Rectal smooth muscle tissue (tissue), 1 donor: ENCODE measurements around the gene CYBB.
A peak's percentile ranks its signal among the peaks of the same experiment; 100 is the strongest.

Source experiments
- H3K27ac ChIP-seq: one replicate; pipeline ENCODE4 v1.7.0; 2013; ENCODE audit warnings: low read depth, low read length, inconsistent platforms
- H3K27me3 ChIP-seq: one replicate; pipeline ENCODE4 v1.7.0; 2013; ENCODE audit warnings: low read length; ENCODE audit not compliant: control insufficient read depth, insufficient read depth
- H3K36me3 ChIP-seq: one replicate; pipeline ENCODE4 v1.7.0; 2013; ENCODE audit warnings: low read length; ENCODE audit not compliant: control insufficient read depth, insufficient read depth
- H3K4me1 ChIP-seq: one replicate; pipeline ENCODE4 v1.7.0; 2013; ENCODE audit warnings: low read length; ENCODE audit not compliant: control insufficient read depth, insufficient read depth
- H3K4me3 ChIP-seq: one replicate; pipeline ENCODE4 v1.7.0; 2013; ENCODE audit warnings: low read length
- H3K9ac ChIP-seq: one replicate; pipeline ENCODE4 v1.7.0; 2013; ENCODE audit warnings: low read length

CYBB gene

GRCh38 chrX:37779857-37780256 is at the start of gene CYBB:
Gene CYBB, plus strand, starts transcription at chrX:37780059. Its CDS starts 19 bp downstream, at chrX:37780078.
- Histone ChIP-seq H3K4me1 (no peaks in the 10 kb centered on the region), H3K9ac (no peak within 1 kb of the TSS), H3K27ac (no peak within 1 kb of the TSS), H3K36me3 (no peaks in the 10 kb centered on the region), H3K27me3 (no peaks in the 10 kb centered on the region), H3K4me3 (peak within 1 kb of the TSS; percentile 8)

GRCh38 chrX:37745354-37745753 is 34.5 kb upstream of the CYBB start:
- H3K27ac ChIP-seq: no peak overlapping the region
- no peaks in the 10 kb centered on the region for H3K4me1 ChIP-seq
- H3K27me3 ChIP-seq: no peaks in the 10 kb centered on the region
- no peaks in the 10 kb centered on the region for H3K36me3 ChIP-seq
- H3K9ac ChIP-seq: no peak overlapping the region
- no peak overlapping the region for H3K4me3 ChIP-seq

GRCh38 chrX:37745835-37746217 is 34.0 kb upstream of the CYBB start:
- Histone ChIP-seq H3K27ac (no peak overlapping the region), H3K36me3 (no peaks in the 10 kb centered on the region), H3K4me1 (no peaks in the 10 kb centered on the region), H3K4me3 (no peak overlapping the region), H3K27me3 (no peaks in the 10 kb centered on the region), H3K9ac (no peak overlapping the region)

- Histone ChIP-seq H3K36me3 (no peaks in the 10 kb centered on the region), H3K27ac (no peak overlapping the region), H3K9ac (no peak overlapping the region)
Measured at GRCh38 chrX:37746218-37746941, 33.5 kb upstream of the CYBB start.

GRCh38 chrX:37746951-37747350 is 32.9 kb upstream of the CYBB start:
- H3K36me3 ChIP-seq: no peaks in the 10 kb centered on the region
- H3K4me1 ChIP-seq: no peaks in the 10 kb centered on the region
- no peaks in the 10 kb centered on the region for H3K27me3 ChIP-seq
- no peak overlapping the region for H3K4me3 ChIP-seq
- no peak overlapping the region for H3K27ac ChIP-seq
- no peak overlapping the region for H3K9ac ChIP-seq

More at GRCh38 chrX:37746218-37746941, 33.5 kb upstream of the CYBB start:
- H3K27me3 ChIP-seq: no peaks in the 10 kb centered on the region
- no peak overlapping the region for H3K4me3 ChIP-seq
- no peaks in the 10 kb centered on the region for H3K4me1 ChIP-seq

GRCh38 chrX:37752281-37752680 is 27.6 kb upstream of the CYBB start:
- Histone ChIP-seq H3K9ac (no peak overlapping the region), H3K27ac (no peak overlapping the region), H3K4me3 (no peak overlapping the region), H3K4me1 (no peaks in the 10 kb centered on the region), H3K27me3 (no peaks in the 10 kb centered on the region), H3K36me3 (no peaks in the 10 kb centered on the region)

- Histone ChIP-seq H3K36me3 (no peaks in the 10 kb centered on the region), H3K27me3 (no peaks in the 10 kb centered on the region), H3K9ac (no peak overlapping the region), H3K4me1 (no peaks in the 10 kb centered on the region), H3K27ac (no peak overlapping the region), H3K4me3 (no peak overlapping the region)
Measured at GRCh38 chrX:37752936-37753335, 26.9 kb upstream of the CYBB start.

- Histone ChIP-seq H3K27ac (no peak overlapping the region), H3K4me3 (no peak overlapping the region), H3K9ac (no peak overlapping the region), H3K4me1 (no peaks in the 10 kb centered on the region), H3K27me3 (no peaks in the 10 kb centered on the region), H3K36me3 (no peaks in the 10 kb centered on the region)
Measured at GRCh38 chrX:37753384-37753783, 26.5 kb upstream of the CYBB start.

GRCh38 chrX:37754516-37754915 is 25.3 kb upstream of the CYBB start:
- H3K27me3 ChIP-seq: no peaks in the 10 kb centered on the region
- no peak overlapping the region for H3K4me3 ChIP-seq
- H3K9ac ChIP-seq: no peak overlapping the region
- no peaks in the 10 kb centered on the region for H3K4me1 ChIP-seq
- H3K36me3 ChIP-seq: no peaks in the 10 kb centered on the region
- H3K27ac ChIP-seq: no peak overlapping the region

- Histone ChIP-seq H3K27me3 (no peaks in the 10 kb centered on the region), H3K36me3 (no peaks in the 10 kb centered on the region), H3K4me3 (no peak overlapping the region), H3K4me1 (no peaks in the 10 kb centered on the region), H3K9ac (no peak overlapping the region), H3K27ac (no peak overlapping the region)
Measured at GRCh38 chrX:37755025-37755424, 24.8 kb upstream of the CYBB start.

GRCh38 chrX:37757082-37757481 is 22.8 kb upstream of the CYBB start:
- Histone ChIP-seq H3K4me1 (no peaks in the 10 kb centered on the region), H3K36me3 (no peaks in the 10 kb centered on the region), H3K4me3 (no peak overlapping the region), H3K27me3 (no peaks in the 10 kb centered on the region), H3K27ac (no peak overlapping the region), H3K9ac (no peak overlapping the region)

- H3K4me1 ChIP-seq: no peaks in the 10 kb centered on the region
- H3K4me3 ChIP-seq: no peak overlapping the region
- H3K27ac ChIP-seq: no peak overlapping the region
- no peaks in the 10 kb centered on the region for H3K27me3 ChIP-seq
- no peaks in the 10 kb centered on the region for H3K36me3 ChIP-seq
- no peak overlapping the region for H3K9ac ChIP-seq
Measured at GRCh38 chrX:37759351-37759750, 20.5 kb upstream of the CYBB start.

- Histone ChIP-seq H3K27me3 (no peaks in the 10 kb centered on the region), H3K9ac (no peak overlapping the region)
Measured at GRCh38 chrX:37759878-37760418, 19.9 kb upstream of the CYBB start.

More at GRCh38 chrX:37759878-37760418, 19.9 kb upstream of the CYBB start:
- H3K4me1 ChIP-seq: no peaks in the 10 kb centered on the region
- no peak overlapping the region for H3K4me3 ChIP-seq
- no peaks in the 10 kb centered on the region for H3K36me3 ChIP-seq
- no peak overlapping the region for H3K27ac ChIP-seq
